ENCODE results near the gene NT5C3A. TPM values are rescaled to one million over a fixed set of nuclear protein-coding genes. Genes with fewer than 3 reads are reported as not detected.
"Not testable (repeated sequence)": the region's sequence is repeated elsewhere in the genome, so short reads cannot be mapped to it uniquely, and the experiment has no call there.

Gene NT5C3A
- total RNA-seq, 3 donors from 2014 or later, result 22.2 to 42.3 (median 27.5) TPM

- H3K27ac ChIP-seq; H3K36me3 ChIP-seq; H3K4me3 ChIP-seq; H3K9me3 ChIP-seq; intact Hi-C loops (cut with DNase I; ENCODE audit: low total_unique reads); DNase-seq (ENCODE audit: low spot score in 2 of 2); H3K27me3 ChIP-seq; H3K4me1 ChIP-seq: not testable (repeated sequence)
These were observed 69.8 kb downstream of the NT5C3A start for GRCh38 chr7:32992750-32993149.

GRCh38 chr7:32991975-32992700, 70.4 kb downstream of the NT5C3A start:
- H3K4me3 ChIP-seq; H3K9me3 ChIP-seq; DNase-seq (ENCODE audit: low spot score in 2 of 2); H3K27me3 ChIP-seq; H3K4me1 ChIP-seq; H3K36me3 ChIP-seq; H3K27ac ChIP-seq; intact Hi-C loops (cut with DNase I; ENCODE audit: low total_unique reads): not testable (repeated sequence)

GRCh38 chr7:32991068-32991585, 71.4 kb downstream of the NT5C3A start:
- H3K27ac ChIP-seq, result peak overlapping the region; percentile 40 to 67
- H3K27me3 ChIP-seq; H3K9me3 ChIP-seq; H3K36me3 ChIP-seq; intact Hi-C loops (cut with DNase I; ENCODE audit: low total_unique reads); H3K4me1 ChIP-seq; H3K4me3 ChIP-seq; DNase-seq (ENCODE audit: low spot score in 2 of 2): not testable (repeated sequence)

GRCh38 chr7:32988148-32988547, 74.4 kb downstream of the NT5C3A start:
- H3K4me3 ChIP-seq; DNase-seq (ENCODE audit: low spot score in 2 of 2); H3K4me1 ChIP-seq; H3K27ac ChIP-seq; intact Hi-C loops (cut with DNase I; ENCODE audit: low total_unique reads); H3K9me3 ChIP-seq; H3K36me3 ChIP-seq; H3K27me3 ChIP-seq: not testable (repeated sequence)

- H3K9me3 ChIP-seq; H3K4me1 ChIP-seq; intact Hi-C loops (cut with DNase I; ENCODE audit: low total_unique reads); DNase-seq (ENCODE audit: low spot score in 2 of 2); H3K36me3 ChIP-seq; H3K27me3 ChIP-seq; H3K4me3 ChIP-seq; H3K27ac ChIP-seq: not testable (repeated sequence)
These were observed 82.7 kb downstream of the NT5C3A start for GRCh38 chr7:32979902-32980301.

- H3K4me1 ChIP-seq; DNase-seq (ENCODE audit: low spot score in 2 of 2); intact Hi-C loops (cut with DNase I; ENCODE audit: low total_unique reads); H3K4me3 ChIP-seq; H3K27me3 ChIP-seq; H3K9me3 ChIP-seq; H3K36me3 ChIP-seq: not testable (repeated sequence)
- TF ChIP-seq POLR2AphosphoS5 (IDR thresholded peaks at IDR 0.05), result peak in 1 of 3 donors; percentile 41
- H3K27ac ChIP-seq, result peak overlapping the region in 1 of 2 donors; percentile 9
These were observed 83.3 kb downstream of the NT5C3A start for GRCh38 chr7:32979246-32979645.

- H3K9me3 ChIP-seq; intact Hi-C loops (cut with DNase I; ENCODE audit: low total_unique reads); DNase-seq (ENCODE audit: low spot score in 2 of 2); H3K4me3 ChIP-seq; H3K4me1 ChIP-seq; H3K27me3 ChIP-seq; H3K36me3 ChIP-seq; H3K27ac ChIP-seq: not testable (repeated sequence)
These were observed 85.4 kb downstream of the NT5C3A start for GRCh38 chr7:32977159-32977558.

GRCh38 chr7:32971967-32972366, 90.6 kb downstream of the NT5C3A start:
- H3K9me3 ChIP-seq; H3K27ac ChIP-seq; intact Hi-C loops (cut with DNase I; ENCODE audit: low total_unique reads); DNase-seq (ENCODE audit: low spot score in 2 of 2); H3K36me3 ChIP-seq; H3K4me3 ChIP-seq; H3K27me3 ChIP-seq; H3K4me1 ChIP-seq: not testable (repeated sequence)

GRCh38 chr7:32967268-32967582, 95.4 kb downstream of the NT5C3A start:
- H3K4me1 ChIP-seq; H3K36me3 ChIP-seq; H3K27me3 ChIP-seq; intact Hi-C loops (cut with DNase I; ENCODE audit: low total_unique reads); DNase-seq (ENCODE audit: low spot score in 2 of 2); H3K4me3 ChIP-seq; H3K9me3 ChIP-seq; H3K27ac ChIP-seq: not testable (repeated sequence)

- H3K4me3 ChIP-seq; intact Hi-C loops (cut with DNase I; ENCODE audit: low total_unique reads); H3K36me3 ChIP-seq; H3K27me3 ChIP-seq; DNase-seq (ENCODE audit: low spot score in 2 of 2); H3K4me1 ChIP-seq; H3K9me3 ChIP-seq; H3K27ac ChIP-seq: not testable (repeated sequence)
These were observed 95.9 kb downstream of the NT5C3A start for GRCh38 chr7:32966489-32967267.

GRCh38 chr7:32964461-32965159, 98.0 kb downstream of the NT5C3A start:
- H3K36me3 ChIP-seq; H3K27ac ChIP-seq; DNase-seq (ENCODE audit: low spot score in 2 of 2); H3K27me3 ChIP-seq; H3K4me3 ChIP-seq; H3K9me3 ChIP-seq; intact Hi-C loops (cut with DNase I; ENCODE audit: low total_unique reads); H3K4me1 ChIP-seq: not testable (repeated sequence)
